Astrocyte (in vitro differentiated cells and primary cell): ENCODE data around the gene C21orf58.

Experiments used
- EZH2 ChIP-seq: IDR thresholded peaks from 2 replicates; pipeline ENCODE4 v1.6.1; 2012; ENCODE audit warnings: mild to moderate bottlenecking, low read length, inconsistent platforms; ENCODE audit not compliant: insufficient read depth
- TF ChIP-seq, protein P1 (sequence below): IDR thresholded peaks from 2 replicates; pipeline ENCODE4 v1.5.1; 2011; ENCODE audit warnings: low read depth, mild to moderate bottlenecking, inconsistent platforms, low read length, moderate library complexity; ENCODE audit not compliant: insufficient read depth

DNA sequence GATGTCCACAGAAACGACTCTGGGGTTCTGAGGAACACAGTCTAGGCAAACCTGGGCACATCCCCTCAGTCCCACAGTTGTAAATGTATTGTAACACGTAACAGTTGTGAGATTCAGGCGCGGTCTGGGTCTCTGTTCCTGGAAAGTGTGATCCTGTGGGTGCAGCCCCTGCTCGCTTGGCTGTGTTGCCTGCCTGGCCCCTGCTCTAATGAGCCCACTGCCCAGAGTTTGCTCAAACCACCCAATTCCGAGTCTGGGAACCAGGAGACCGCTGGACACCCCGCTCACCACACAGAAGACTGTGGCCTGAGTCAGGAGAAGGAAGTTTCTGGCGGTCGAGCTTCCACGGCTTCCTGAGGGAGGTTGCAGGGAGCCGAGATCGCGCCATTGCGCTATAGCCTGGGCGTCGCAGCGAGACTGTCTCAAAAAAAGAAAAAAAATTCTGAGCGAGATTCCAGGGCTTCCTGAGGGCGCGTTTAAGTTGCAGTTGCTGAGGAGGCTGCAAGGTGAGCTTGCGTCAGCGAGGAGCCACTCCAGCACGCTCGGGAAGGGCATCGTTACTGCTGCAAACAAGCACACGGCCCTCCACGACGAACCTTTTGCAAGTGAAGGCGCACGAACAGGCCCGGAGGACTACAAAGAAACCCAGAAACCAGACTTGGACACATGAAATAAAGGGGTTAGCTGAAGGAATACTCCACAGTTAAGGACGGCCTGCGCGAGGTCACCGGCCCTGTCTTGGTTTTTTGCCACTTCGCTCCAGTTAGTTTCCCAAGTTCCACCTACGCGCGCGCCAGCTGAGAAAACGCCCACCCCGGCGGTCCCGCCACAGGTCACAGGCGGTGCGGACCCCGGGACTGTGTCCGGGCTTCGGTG lies 1.1 kb downstream of the C21orf58 start:
- TF ChIP-seq, protein P1, sequence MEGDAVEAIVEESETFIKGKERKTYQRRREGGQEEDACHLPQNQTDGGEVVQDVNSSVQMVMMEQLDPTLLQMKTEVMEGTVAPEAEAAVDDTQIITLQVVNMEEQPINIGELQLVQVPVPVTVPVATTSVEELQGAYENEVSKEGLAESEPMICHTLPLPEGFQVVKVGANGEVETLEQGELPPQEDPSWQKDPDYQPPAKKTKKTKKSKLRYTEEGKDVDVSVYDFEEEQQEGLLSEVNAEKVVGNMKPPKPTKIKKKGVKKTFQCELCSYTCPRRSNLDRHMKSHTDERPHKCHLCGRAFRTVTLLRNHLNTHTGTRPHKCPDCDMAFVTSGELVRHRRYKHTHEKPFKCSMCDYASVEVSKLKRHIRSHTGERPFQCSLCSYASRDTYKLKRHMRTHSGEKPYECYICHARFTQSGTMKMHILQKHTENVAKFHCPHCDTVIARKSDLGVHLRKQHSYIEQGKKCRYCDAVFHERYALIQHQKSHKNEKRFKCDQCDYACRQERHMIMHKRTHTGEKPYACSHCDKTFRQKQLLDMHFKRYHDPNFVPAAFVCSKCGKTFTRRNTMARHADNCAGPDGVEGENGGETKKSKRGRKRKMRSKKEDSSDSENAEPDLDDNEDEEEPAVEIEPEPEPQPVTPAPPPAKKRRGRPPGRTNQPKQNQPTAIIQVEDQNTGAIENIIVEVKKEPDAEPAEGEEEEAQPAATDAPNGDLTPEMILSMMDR = no peak
- TF ChIP-seq EZH2 = no peak
